Spleen (tissue), 7 donors: ENCODE data around the gene LOX.

ENCODE experiments used
- CTCF ChIP-seq, 11 experiments: fragments of 200-600 bp in 7 of 11; fragments of 450-650 bp in 4 of 11; sonication (generic) in 4 of 11; IDR thresholded peaks in 8 of 11; conservative IDR thresholded peaks in 3 of 11; 1 replicate in 7 of 11; 2 replicates in 4 of 11; pipeline versions ENCODE4 v1.4.0 to v1.8.0; 2016 to 2021; ENCODE audit warnings: antibody characterized with exemption in 11 of 11, inconsistent platforms in 4 of 11, mild to moderate bottlenecking in 1 of 11
- POLR2AphosphoS5 ChIP-seq, 3 donors: sonication (generic); formaldehyde crosslinking; IDR thresholded peaks; one replicate each; pipeline ENCODE4 v1.5.1; 2017; ENCODE audit warnings: antibody characterized with exemption in 3 of 3
- donor health status: DM: no; HTN: no; CAD: no; lungs with moderate emphysema.
- donor health status: DM: no; HTN: no; CAD: no.
- donor health status: DM: no; HTN: no; CAD: no.

GRCh38 chr5:122097391-122097790, 19.3 kb upstream of the LOX start:
- TF ChIP-seq CTCF (IDR thresholded peaks at IDR 0.05 in 8 of 11, conservative IDR thresholded peaks at IDR 0.05 in 3 of 11) (no peak), POLR2AphosphoS5 (IDR thresholded peaks at IDR 0.05) (no peak)
